WTC11 (cell line): ENCODE data around the gene TGFBR2.

Source experiments
- CREB1 ChIP-seq: sonication (generic); formaldehyde crosslinking; IDR thresholded peaks from 2 replicates; pipeline ENCODE4 v1.8.0; 2023; ENCODE audit warnings: mild to moderate bottlenecking, missing genetic modification reagents
- FOXP1 ChIP-seq: sonication (generic); formaldehyde crosslinking; IDR thresholded peaks from 2 replicates; pipeline ENCODE4 v1.8.0; 2022; ENCODE audit warnings: missing genetic modification reagents, mild to moderate bottlenecking, moderate library complexity, borderline replicate concordance
- IRF2 ChIP-seq: sonication (generic); formaldehyde crosslinking; IDR thresholded peaks from 2 replicates; pipeline ENCODE4 v1.8.0; 2022; ENCODE audit warnings: low read depth, missing genetic modification reagents, borderline replicate concordance
- MAX ChIP-seq: sonication (generic); formaldehyde crosslinking; IDR thresholded peaks from 2 replicates; pipeline ENCODE4 v1.8.0; 2022; ENCODE audit warnings: mild to moderate bottlenecking, missing genetic modification reagents
- MXD4 ChIP-seq: fragments of 250-450 bp; sonication (Bioruptor Pico); IDR thresholded peaks from 2 replicates; pipeline ENCODE4 v1.8.0; 2021; ENCODE audit warnings: mild to moderate bottlenecking, moderate library complexity, borderline replicate concordance
- TEAD4 ChIP-seq: sonication (generic); formaldehyde crosslinking; IDR thresholded peaks from 2 replicates; pipeline ENCODE4 v1.8.0; 2022; ENCODE audit warnings: mild to moderate bottlenecking, missing genetic modification reagents
- USF1 ChIP-seq: sonication (generic); formaldehyde crosslinking; IDR thresholded peaks from 2 replicates; pipeline ENCODE4 v1.8.0; 2022; ENCODE audit warnings: mild to moderate bottlenecking, missing genetic modification reagents
- ZBTB43 ChIP-seq: sonication (generic); formaldehyde crosslinking; IDR thresholded peaks from 2 replicates; pipeline ENCODE4 v1.8.1; 2023; ENCODE audit warnings: mild to moderate bottlenecking, missing genetic modification reagents
- ZNF317 ChIP-seq: sonication (generic); formaldehyde crosslinking; IDR thresholded peaks from 2 replicates; pipeline ENCODE4 v1.8.1; 2023; ENCODE audit warnings: low read depth, mild to moderate bottlenecking, moderate library complexity, missing genetic modification reagents, borderline replicate concordance
- ZNF396 ChIP-seq: fragments of 250-450 bp; sonication (Bioruptor Pico); IDR thresholded peaks from 2 replicates; pipeline ENCODE4 v1.8.0; 2021; ENCODE audit warnings: mild to moderate bottlenecking, moderate library complexity, borderline replicate concordance
- TF ChIP-seq, protein P1 (sequence below): fragments of 200-600 bp; IDR thresholded peaks from 2 replicates; pipeline ENCODE4 v1.8.0; 2022; ENCODE audit warnings: antibody characterized with exemption
- TF ChIP-seq, protein P2 (sequence below): sonication (generic); formaldehyde crosslinking; IDR thresholded peaks from 2 replicates; pipeline ENCODE4 v1.8.0; 2023; ENCODE audit warnings: missing genetic modification reagents

GRCh38 chr3:30686176-30686575, 79.8 kb downstream of the TGFBR2 start:
- TF ChIP-seq ZNF396 (CRISPR knock-in tag) (no peak), IRF2 (CRISPR knock-in tag) (no peak), FOXP1 (CRISPR knock-in tag) (no peak), CREB1 (CRISPR knock-in tag) (no peak), ZBTB43 (CRISPR knock-in tag) (no peak), MXD4 (CRISPR knock-in tag) (no peak), TEAD4 (no peak), USF1 (no peak), MAX (CRISPR knock-in tag) (no peak), ZNF317 (CRISPR knock-in tag) (no peak)
- TF ChIP-seq, protein P1, sequence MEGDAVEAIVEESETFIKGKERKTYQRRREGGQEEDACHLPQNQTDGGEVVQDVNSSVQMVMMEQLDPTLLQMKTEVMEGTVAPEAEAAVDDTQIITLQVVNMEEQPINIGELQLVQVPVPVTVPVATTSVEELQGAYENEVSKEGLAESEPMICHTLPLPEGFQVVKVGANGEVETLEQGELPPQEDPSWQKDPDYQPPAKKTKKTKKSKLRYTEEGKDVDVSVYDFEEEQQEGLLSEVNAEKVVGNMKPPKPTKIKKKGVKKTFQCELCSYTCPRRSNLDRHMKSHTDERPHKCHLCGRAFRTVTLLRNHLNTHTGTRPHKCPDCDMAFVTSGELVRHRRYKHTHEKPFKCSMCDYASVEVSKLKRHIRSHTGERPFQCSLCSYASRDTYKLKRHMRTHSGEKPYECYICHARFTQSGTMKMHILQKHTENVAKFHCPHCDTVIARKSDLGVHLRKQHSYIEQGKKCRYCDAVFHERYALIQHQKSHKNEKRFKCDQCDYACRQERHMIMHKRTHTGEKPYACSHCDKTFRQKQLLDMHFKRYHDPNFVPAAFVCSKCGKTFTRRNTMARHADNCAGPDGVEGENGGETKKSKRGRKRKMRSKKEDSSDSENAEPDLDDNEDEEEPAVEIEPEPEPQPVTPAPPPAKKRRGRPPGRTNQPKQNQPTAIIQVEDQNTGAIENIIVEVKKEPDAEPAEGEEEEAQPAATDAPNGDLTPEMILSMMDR: no peak
- TF ChIP-seq, protein P2, sequence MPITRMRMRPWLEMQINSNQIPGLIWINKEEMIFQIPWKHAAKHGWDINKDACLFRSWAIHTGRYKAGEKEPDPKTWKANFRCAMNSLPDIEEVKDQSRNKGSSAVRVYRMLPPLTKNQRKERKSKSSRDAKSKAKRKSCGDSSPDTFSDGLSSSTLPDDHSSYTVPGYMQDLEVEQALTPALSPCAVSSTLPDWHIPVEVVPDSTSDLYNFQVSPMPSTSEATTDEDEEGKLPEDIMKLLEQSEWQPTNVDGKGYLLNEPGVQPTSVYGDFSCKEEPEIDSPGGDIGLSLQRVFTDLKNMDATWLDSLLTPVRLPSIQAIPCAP (CRISPR knock-in tag): no peak
